ENCODE measurements around the gene ARHGAP26. TPM values are rescaled to one million over a fixed set of nuclear protein-coding genes. Genes with fewer than 3 reads are reported as not detected.

The ARHGAP26 gene
- total and polyA plus RNA-seq, 7 donors: 5.4 to 25.5 (median 19.1) TPM

DNA sequence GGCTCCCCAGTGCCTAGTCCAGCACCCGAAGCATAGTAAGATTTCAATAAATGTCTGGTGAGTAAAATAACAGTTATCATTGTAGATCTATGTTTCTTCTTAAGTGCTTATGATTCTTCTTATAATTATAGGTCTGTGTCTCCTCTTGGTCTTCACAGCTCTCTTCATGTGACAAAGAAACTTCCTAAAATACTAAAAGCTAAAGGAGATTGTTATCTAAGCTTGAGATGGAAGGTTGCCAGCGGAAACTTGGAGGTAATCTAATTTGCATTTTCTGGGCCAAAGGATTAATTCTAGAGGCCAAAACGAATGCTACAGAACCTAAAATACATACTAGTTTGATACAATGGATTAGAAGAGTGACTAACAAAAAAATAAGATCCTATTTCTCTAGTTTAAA lies 13.6 kb upstream of the ARHGAP26 start:
- Histone ChIP-seq H3K36me3 (no peaks in the 10 kb centered on the region), H3K27me3 (no peaks in the 10 kb centered on the region), H3K4me1 (peaks cover 0 to 21% (median 19%) of the 10 kb centered on the region in 4 donors), H3K9me3 (no peaks in the 10 kb centered on the region), H3K4me3 (no peak overlapping the region), H3K27ac (no peak overlapping the region)
- intact Hi-C loops (cut with DNase I): no loop called here
- DNase-seq: no peak
- TF ChIP-seq, protein P1, sequence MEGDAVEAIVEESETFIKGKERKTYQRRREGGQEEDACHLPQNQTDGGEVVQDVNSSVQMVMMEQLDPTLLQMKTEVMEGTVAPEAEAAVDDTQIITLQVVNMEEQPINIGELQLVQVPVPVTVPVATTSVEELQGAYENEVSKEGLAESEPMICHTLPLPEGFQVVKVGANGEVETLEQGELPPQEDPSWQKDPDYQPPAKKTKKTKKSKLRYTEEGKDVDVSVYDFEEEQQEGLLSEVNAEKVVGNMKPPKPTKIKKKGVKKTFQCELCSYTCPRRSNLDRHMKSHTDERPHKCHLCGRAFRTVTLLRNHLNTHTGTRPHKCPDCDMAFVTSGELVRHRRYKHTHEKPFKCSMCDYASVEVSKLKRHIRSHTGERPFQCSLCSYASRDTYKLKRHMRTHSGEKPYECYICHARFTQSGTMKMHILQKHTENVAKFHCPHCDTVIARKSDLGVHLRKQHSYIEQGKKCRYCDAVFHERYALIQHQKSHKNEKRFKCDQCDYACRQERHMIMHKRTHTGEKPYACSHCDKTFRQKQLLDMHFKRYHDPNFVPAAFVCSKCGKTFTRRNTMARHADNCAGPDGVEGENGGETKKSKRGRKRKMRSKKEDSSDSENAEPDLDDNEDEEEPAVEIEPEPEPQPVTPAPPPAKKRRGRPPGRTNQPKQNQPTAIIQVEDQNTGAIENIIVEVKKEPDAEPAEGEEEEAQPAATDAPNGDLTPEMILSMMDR (IDR thresholded peaks at IDR 0.05): no peak
- TF ChIP-seq EP300 (IDR thresholded peaks at IDR 0.05): no peak
- TF ChIP-seq POLR2AphosphoS5 (IDR thresholded peaks at IDR 0.05): no peak
- no peak for TF ChIP-seq POLR2A (IDR thresholded peaks at IDR 0.05)
- WGBS, 2 donors: 72 to 75% methylated on average over 3 of the region's 3 CpGs

DNA sequence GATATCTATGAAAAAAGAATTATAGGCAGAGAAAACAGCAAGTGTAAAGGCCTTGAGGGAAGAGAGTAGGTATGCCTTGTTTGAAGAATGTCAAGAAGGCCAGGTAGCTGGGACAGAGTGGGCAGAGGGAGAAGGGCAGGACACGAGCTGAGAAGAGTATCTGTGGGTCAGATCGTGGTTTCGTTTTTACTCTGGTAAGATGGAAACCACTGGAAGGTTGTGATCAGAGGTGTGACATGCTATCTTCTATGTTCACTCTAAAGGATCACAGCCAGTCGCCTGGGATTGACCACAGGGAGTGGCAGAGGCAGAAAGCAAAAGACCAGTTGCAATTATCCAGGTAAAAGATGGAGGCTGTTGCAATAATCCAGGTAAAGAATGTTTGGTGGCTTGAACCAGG lies 12.6 kb upstream of the ARHGAP26 start:
- 88 to 92% methylated on average over 4 of the region's 4 CpGs for WGBS, 2 donors
- DNase-seq: no peak
- H3K9me3 ChIP-seq: no peaks in the 10 kb centered on the region
- H3K4me1 ChIP-seq: peaks cover 0 to 15% (median 11%) of the 10 kb centered on the region in 4 donors
- H3K27ac ChIP-seq: no peak overlapping the region
- H3K4me3 ChIP-seq: no peak overlapping the region
- intact Hi-C loops (cut with DNase I): no loop called here
- TF ChIP-seq POLR2AphosphoS5 (IDR thresholded peaks at IDR 0.05): no peak
- TF ChIP-seq, protein P1 (IDR thresholded peaks at IDR 0.05): no peak
- TF ChIP-seq POLR2A (IDR thresholded peaks at IDR 0.05): no peak
- TF ChIP-seq EP300 (IDR thresholded peaks at IDR 0.05): no peak
- H3K36me3 ChIP-seq: no peaks in the 10 kb centered on the region
- H3K27me3 ChIP-seq: no peaks in the 10 kb centered on the region

DNA sequence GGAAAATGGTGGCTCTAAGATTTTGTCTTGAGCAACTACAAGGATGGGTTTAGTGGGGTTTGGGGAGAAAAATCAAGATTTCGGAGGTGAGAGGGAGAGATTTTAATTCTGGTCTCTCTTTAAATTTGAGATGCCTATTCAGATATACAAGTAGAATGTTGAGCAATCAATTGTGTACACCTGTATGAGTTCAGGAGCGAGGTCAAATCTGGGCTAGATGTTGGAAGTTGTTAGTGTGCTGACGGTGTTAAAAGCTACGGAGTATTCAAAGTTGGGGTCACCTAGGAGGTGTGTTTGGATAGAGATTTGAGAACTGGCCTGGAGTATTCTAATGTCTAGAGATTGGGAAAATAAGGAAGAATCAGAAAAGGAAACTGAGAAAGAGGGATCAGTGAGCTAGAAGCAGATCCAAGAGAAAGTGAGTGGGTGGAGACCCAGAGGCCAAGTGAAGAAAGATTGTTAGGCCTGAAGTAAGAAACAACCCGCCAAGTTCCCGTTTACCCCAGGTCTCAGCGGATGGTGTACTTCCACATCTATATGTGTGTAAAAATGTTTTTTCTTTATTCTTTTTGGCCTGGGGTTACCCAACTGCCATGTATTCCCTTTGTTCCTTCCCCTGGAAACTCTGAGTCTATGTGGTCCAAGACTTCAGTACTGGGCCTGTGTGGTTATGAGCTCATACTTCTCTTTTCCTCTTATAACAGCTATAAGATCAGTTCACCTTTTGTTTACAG lies 11.9 kb upstream of the ARHGAP26 start:
- no peak for TF ChIP-seq POLR2AphosphoS5 (IDR thresholded peaks at IDR 0.05)
- no peak for TF ChIP-seq POLR2A (IDR thresholded peaks at IDR 0.05)
- TF ChIP-seq, protein P1 (IDR thresholded peaks at IDR 0.05): no peak
- no peak for TF ChIP-seq EP300 (IDR thresholded peaks at IDR 0.05)
- H3K4me1 ChIP-seq: peaks cover 0 to 8% (median 5%) of the 10 kb centered on the region in 4 donors
- intact Hi-C loops (cut with DNase I): no loop called here
- H3K36me3 ChIP-seq: no peaks in the 10 kb centered on the region
- H3K27ac ChIP-seq: no peak overlapping the region
- no peaks in the 10 kb centered on the region for H3K27me3 ChIP-seq
- DNase-seq: no peak
- WGBS, 2 donors: 87 to 92% methylated on average over 7 of the region's 7 CpGs
- H3K4me3 ChIP-seq: no peak overlapping the region
- no peaks in the 10 kb centered on the region for H3K9me3 ChIP-seq

DNA sequence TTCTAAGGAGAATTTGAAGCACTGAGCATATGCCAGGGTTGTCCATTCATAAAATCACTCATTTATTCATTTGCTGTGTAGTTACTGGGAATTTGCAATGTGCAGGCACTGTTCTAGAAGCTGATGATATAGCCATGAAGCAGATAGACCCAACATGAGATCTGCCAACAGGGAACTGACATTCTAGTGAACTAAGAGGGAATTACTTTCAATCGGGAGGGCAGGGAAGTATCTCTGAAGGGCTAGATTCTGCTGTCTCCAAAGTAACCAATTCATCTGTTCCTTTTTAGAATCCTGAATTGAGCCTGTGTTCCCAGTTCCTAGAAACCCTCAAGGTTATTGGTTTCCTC lies 11.4 kb upstream of the ARHGAP26 start:
- intact Hi-C loops (cut with DNase I): no loop called here
- Histone ChIP-seq H3K36me3 (no peaks in the 10 kb centered on the region), H3K27me3 (no peaks in the 10 kb centered on the region), H3K4me3 (no peak overlapping the region), H3K27ac (no peak overlapping the region), H3K9me3 (no peaks in the 10 kb centered on the region), H3K4me1 (peaks cover 0 to 3% (median 0%) of the 10 kb centered on the region in 4 donors)
- TF ChIP-seq POLR2AphosphoS5 (IDR thresholded peaks at IDR 0.05): no peak
- TF ChIP-seq, protein P1 (IDR thresholded peaks at IDR 0.05): no peak
- no peak for TF ChIP-seq EP300 (IDR thresholded peaks at IDR 0.05)
- TF ChIP-seq POLR2A (IDR thresholded peaks at IDR 0.05): no peak
- 74 to 75% methylated on average over 1 of the region's 1 CpG for WGBS, 2 donors
- DNase-seq: no peak

DNA sequence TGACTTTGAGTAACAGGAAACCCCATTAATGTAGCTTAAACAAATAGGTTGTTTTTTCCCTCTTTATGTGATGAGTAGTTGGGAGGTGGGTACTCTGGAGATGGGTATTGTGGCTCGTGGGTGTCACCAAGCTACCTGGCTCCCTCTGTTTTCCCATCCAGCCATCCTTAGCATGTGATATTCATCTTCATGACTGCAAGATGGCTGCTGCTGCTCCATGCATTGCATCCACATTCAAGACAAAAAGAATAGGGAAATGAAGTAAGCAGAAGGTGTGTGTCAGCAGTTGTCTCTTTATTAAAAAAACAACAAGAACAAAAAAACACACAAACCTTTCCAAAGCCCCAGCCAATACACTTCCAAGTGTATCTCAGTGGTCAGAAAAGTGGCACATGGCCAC lies 6.5 kb upstream of the ARHGAP26 start:
- Histone ChIP-seq H3K27me3 (no peaks in the 10 kb centered on the region), H3K36me3 (no peaks in the 10 kb centered on the region), H3K4me1 (no peaks in the 10 kb centered on the region), H3K4me3 (no peak overlapping the region), H3K9me3 (no peaks in the 10 kb centered on the region), H3K27ac (no peak overlapping the region)
- DNase-seq: no peak
- intact Hi-C loops (cut with DNase I): no loop called here
- WGBS, 2 donors: 83 to 85% methylated on average over 1 of the region's 1 CpG
- TF ChIP-seq, protein P1 (IDR thresholded peaks at IDR 0.05): no peak
- no peak for TF ChIP-seq POLR2A (IDR thresholded peaks at IDR 0.05)

All from sigmoid colon (tissue), 7 donors.